H1 (cell line): ENCODE results near the gene MSI1. TPM values are rescaled to one million over a fixed set of nuclear protein-coding genes. Genes with fewer than 3 reads are reported as not detected.

Experiments
- CREB1 ChIP-seq: IDR thresholded peaks from 2 replicates; pipeline ENCODE4 v1.6.1; 2012; ENCODE audit warnings: inconsistent platforms
- EGR1 ChIP-seq: IDR thresholded peaks from 2 replicates; pipeline ENCODE4 v1.6.1; 2011; ENCODE audit warnings: low read depth, low read length, borderline replicate concordance
- KDM1A ChIP-seq: fragments of 200-600, 300-600 bp; sonication (generic); IDR thresholded peaks from 2 replicates; pipeline ENCODE4 v1.7.1; 2016; ENCODE audit warnings: mild to moderate bottlenecking, low read length, borderline replicate concordance
- MAFK ChIP-seq: IDR thresholded peaks from 2 replicates; pipeline ENCODE4 v1.6.1; 2012; ENCODE audit warnings: low read depth, mild to moderate bottlenecking, improper control_type of control experiment, low read length
- POLR2A ChIP-seq, 2 experiments: IDR thresholded peaks; 1 replicate in 1 of 2; 2 replicates in 1 of 2; pipeline ENCODE4 v1.6.1; 2011; ENCODE audit warnings: low read depth in 2 of 2, low read length in 2 of 2, mild to moderate bottlenecking in 2 of 2; ENCODE audit errors: control extremely low read depth in 1 of 2
- SP1 ChIP-seq: IDR thresholded peaks from 2 replicates; pipeline ENCODE4 v1.6.1; 2011; ENCODE audit warnings: low read depth, low read length
- SP2 ChIP-seq: IDR thresholded peaks from 2 replicates; pipeline ENCODE4 v1.6.1; 2012; ENCODE audit warnings: mild to moderate bottlenecking, low read length, inconsistent platforms
- TBP ChIP-seq: IDR thresholded peaks from 2 replicates; pipeline ENCODE4 v1.6.1; 2011; ENCODE audit warnings: low read depth, low read length, improper control_type of control experiment
- polyA plus RNA-seq, 7 experiments: library from polyadenylated mRNA; depleted of rRNA in 3 of 7; stranded (reverse) in 5 of 7; unstranded in 2 of 7; fragments of >200 nt in 5 of 7; fragments of 200-250 nt in 2 of 7; gene quantifications; 1 replicate in 5 of 7; 2 replicates in 1 of 7; 4 replicates in 1 of 7; pipeline versions ENCODE4 v1.2.1 to v1.2.3, GENCODE V29; 2011 to 2013; ENCODE audit warnings: missing spikeins in 2 of 7, mixed read lengths in 2 of 7
- total RNA-seq: library from RNA; stranded (reverse); fragmentation: NEBNext Ultra II Directional; extraction: Animal tissue kit (Norgen Biotek cat#: 25700); gene quantifications from 2 replicates; pipeline ENCODE4 v1.2.1, GENCODE V29; 2021
- TF ChIP-seq, protein P1 (sequence below): fragments of 300-600 bp; sonication (generic); IDR thresholded peaks from 2 replicates; pipeline ENCODE4 v1.7.1; 2012; ENCODE audit warnings: low read length, moderate library complexity, mild to moderate bottlenecking, inconsistent platforms; ENCODE audit not compliant: insufficient replicate concordance
- TF ChIP-seq, protein P2 (sequence below): IDR thresholded peaks from 2 replicates; pipeline ENCODE4 v1.6.1; 2012; ENCODE audit warnings: inconsistent platforms

MSI1 gene
- total and polyA plus RNA-seq, 2 of the 8 experiments (the other 6 are each of a cell fraction or from before 2014, with no cell fraction given), result 13.5 to 51.9 TPM

DNA sequence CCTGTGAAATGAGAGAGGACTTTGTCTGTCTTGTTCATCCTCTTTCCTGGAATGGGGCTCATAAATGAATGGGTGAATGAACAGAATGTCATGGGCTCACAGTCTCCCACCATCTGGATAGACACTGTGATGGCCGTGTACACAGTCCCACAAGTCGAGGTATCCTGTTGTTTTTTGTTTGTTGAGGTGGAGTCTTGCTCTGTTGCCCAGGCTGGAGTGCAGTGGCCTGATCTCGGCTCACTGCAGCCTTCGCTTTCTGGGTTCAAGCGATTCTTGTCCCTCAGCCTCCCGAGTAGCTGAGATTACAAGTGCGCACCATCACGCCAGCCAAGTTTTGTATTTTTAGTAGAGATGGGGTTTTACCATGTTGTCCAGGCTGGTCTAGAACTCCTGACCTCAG, 25.3 kb downstream of the MSI1 start (continued):
- TF ChIP-seq, protein P1, sequence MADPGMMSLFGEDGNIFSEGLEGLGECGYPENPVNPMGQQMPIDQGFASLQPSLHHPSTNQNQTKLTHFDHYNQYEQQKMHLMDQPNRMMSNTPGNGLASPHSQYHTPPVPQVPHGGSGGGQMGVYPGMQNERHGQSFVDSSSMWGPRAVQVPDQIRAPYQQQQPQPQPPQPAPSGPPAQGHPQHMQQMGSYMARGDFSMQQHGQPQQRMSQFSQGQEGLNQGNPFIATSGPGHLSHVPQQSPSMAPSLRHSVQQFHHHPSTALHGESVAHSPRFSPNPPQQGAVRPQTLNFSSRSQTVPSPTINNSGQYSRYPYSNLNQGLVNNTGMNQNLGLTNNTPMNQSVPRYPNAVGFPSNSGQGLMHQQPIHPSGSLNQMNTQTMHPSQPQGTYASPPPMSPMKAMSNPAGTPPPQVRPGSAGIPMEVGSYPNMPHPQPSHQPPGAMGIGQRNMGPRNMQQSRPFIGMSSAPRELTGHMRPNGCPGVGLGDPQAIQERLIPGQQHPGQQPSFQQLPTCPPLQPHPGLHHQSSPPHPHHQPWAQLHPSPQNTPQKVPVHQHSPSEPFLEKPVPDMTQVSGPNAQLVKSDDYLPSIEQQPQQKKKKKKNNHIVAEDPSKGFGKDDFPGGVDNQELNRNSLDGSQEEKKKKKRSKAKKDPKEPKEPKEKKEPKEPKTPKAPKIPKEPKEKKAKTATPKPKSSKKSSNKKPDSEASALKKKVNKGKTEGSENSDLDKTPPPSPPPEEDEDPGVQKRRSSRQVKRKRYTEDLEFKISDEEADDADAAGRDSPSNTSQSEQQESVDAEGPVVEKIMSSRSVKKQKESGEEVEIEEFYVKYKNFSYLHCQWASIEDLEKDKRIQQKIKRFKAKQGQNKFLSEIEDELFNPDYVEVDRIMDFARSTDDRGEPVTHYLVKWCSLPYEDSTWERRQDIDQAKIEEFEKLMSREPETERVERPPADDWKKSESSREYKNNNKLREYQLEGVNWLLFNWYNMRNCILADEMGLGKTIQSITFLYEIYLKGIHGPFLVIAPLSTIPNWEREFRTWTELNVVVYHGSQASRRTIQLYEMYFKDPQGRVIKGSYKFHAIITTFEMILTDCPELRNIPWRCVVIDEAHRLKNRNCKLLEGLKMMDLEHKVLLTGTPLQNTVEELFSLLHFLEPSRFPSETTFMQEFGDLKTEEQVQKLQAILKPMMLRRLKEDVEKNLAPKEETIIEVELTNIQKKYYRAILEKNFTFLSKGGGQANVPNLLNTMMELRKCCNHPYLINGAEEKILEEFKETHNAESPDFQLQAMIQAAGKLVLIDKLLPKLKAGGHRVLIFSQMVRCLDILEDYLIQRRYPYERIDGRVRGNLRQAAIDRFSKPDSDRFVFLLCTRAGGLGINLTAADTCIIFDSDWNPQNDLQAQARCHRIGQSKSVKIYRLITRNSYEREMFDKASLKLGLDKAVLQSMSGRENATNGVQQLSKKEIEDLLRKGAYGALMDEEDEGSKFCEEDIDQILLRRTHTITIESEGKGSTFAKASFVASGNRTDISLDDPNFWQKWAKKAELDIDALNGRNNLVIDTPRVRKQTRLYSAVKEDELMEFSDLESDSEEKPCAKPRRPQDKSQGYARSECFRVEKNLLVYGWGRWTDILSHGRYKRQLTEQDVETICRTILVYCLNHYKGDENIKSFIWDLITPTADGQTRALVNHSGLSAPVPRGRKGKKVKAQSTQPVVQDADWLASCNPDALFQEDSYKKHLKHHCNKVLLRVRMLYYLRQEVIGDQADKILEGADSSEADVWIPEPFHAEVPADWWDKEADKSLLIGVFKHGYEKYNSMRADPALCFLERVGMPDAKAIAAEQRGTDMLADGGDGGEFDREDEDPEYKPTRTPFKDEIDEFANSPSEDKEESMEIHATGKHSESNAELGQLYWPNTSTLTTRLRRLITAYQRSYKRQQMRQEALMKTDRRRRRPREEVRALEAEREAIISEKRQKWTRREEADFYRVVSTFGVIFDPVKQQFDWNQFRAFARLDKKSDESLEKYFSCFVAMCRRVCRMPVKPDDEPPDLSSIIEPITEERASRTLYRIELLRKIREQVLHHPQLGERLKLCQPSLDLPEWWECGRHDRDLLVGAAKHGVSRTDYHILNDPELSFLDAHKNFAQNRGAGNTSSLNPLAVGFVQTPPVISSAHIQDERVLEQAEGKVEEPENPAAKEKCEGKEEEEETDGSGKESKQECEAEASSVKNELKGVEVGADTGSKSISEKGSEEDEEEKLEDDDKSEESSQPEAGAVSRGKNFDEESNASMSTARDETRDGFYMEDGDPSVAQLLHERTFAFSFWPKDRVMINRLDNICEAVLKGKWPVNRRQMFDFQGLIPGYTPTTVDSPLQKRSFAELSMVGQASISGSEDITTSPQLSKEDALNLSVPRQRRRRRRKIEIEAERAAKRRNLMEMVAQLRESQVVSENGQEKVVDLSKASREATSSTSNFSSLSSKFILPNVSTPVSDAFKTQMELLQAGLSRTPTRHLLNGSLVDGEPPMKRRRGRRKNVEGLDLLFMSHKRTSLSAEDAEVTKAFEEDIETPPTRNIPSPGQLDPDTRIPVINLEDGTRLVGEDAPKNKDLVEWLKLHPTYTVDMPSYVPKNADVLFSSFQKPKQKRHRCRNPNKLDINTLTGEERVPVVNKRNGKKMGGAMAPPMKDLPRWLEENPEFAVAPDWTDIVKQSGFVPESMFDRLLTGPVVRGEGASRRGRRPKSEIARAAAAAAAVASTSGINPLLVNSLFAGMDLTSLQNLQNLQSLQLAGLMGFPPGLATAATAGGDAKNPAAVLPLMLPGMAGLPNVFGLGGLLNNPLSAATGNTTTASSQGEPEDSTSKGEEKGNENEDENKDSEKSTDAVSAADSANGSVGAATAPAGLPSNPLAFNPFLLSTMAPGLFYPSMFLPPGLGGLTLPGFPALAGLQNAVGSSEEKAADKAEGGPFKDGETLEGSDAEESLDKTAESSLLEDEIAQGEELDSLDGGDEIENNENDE, result no peak
- no peak for TF ChIP-seq EGR1
- no peak for TF ChIP-seq TBP
- TF ChIP-seq SP1, result no peak
- TF ChIP-seq MAFK, result no peak
- TF ChIP-seq, protein P2, sequence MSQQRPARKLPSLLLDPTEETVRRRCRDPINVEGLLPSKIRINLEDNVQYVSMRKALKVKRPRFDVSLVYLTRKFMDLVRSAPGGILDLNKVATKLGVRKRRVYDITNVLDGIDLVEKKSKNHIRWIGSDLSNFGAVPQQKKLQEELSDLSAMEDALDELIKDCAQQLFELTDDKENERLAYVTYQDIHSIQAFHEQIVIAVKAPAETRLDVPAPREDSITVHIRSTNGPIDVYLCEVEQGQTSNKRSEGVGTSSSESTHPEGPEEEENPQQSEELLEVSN, result no peak
- TF ChIP-seq SP2, result no peak
- TF ChIP-seq KDM1A, result no peak
- TF ChIP-seq CREB1, result no peak
- no peak for TF ChIP-seq POLR2A (IDR thresholded peaks at IDR 0.05; ENCODE audit: control extremely low read depth in 1 of 2, low read depth in 2 of 2, low read length in 2 of 2)
